ENCODE measurements around the gene KIRREL3.

The KIRREL3 gene

GRCh38 chr11:126816645-126817044 is 183.9 kb downstream of the KIRREL3 start:
- no peak for TF ChIP-seq CTCF (IDR thresholded peaks at IDR 0.05; ENCODE audit: insufficient read depth, low read length, missing control alignments)

GRCh38 chr11:126815111-126815510 is 185.5 kb downstream of the KIRREL3 start:
- no peak overlapping the region for H3K4me3 ChIP-seq (ENCODE audit: low read depth, low read length)
- ChIA-PET CTCF (interaction anchor here (0.8 to 2.7 kb wide), 8 partner anchors 8 to 189 kb away, joined by 3 to 13 read pairs (median 4); no protein-coding TSS in a partner anchor), POLR2A (no interaction called here)
- DNase-seq (ENCODE audit: low read depth, low spot score), result no peak
- TF ChIP-seq CTCF (IDR thresholded peaks at IDR 0.05; ENCODE audit: insufficient read depth, low read length, missing control alignments), result no peak

More at GRCh38 chr11:126816645-126817044, 183.9 kb downstream of the KIRREL3 start:
- DNase-seq (ENCODE audit: low read depth, low spot score), result no peak
- no peak overlapping the region for H3K4me3 ChIP-seq (ENCODE audit: low read depth, low read length)
- ChIA-PET CTCF (interaction anchor here (0.8 to 1.1 kb wide), 2 partner anchors 10 to 209 kb away, joined by 3 to 6 read pairs; no protein-coding TSS in a partner anchor), POLR2A (no interaction called here)

GRCh38 chr11:126810776-126811175 is 189.8 kb downstream of the KIRREL3 start:
- POLR2A ChIA-PET, result no interaction called here
- H3K4me3 ChIP-seq (ENCODE audit: low read depth, low read length), result no peak overlapping the region
- TF ChIP-seq CTCF (IDR thresholded peaks at IDR 0.05; ENCODE audit: insufficient read depth, low read length, missing control alignments), result no peak
- CTCF ChIA-PET, result interaction anchor here (1.1 to 2.8 kb wide), 2 partner anchors 10 to 179 kb away, joined by 3 to 15 read pairs; no protein-coding TSS in a partner anchor
- no peak for DNase-seq (ENCODE audit: low read depth, low spot score)

GRCh38 chr11:126809514-126810289 is 190.9 kb downstream of the KIRREL3 start:
- no peak overlapping the region for H3K4me3 ChIP-seq (ENCODE audit: low read depth, low read length)
- no peak for DNase-seq (ENCODE audit: low read depth, low spot score)
- TF ChIP-seq CTCF (IDR thresholded peaks at IDR 0.05; ENCODE audit: insufficient read depth, low read length, missing control alignments), result no peak
- CTCF ChIA-PET, result interaction anchor here (1.1 to 2.8 kb wide), 2 partner anchors 9 to 180 kb away, joined by 3 to 15 read pairs; no protein-coding TSS in a partner anchor
- POLR2A ChIA-PET, result no interaction called here

- DNase-seq (ENCODE audit: low read depth, low spot score), result no peak
- ChIA-PET CTCF (interaction anchor here (1.9 to 2.8 kb wide), 2 partner anchors 181 kb away, joined by 7 to 15 read pairs; no protein-coding TSS in a partner anchor), POLR2A (no interaction called here)
- H3K4me3 ChIP-seq (ENCODE audit: low read depth, low read length), result no peak overlapping the region
- TF ChIP-seq CTCF (IDR thresholded peaks at IDR 0.05; ENCODE audit: insufficient read depth, low read length, missing control alignments), result no peak
Observed at GRCh38 chr11:126808836-126809235, 191.7 kb downstream of the KIRREL3 start.

GRCh38 chr11:126808296-126808695 is 192.3 kb downstream of the KIRREL3 start:
- no peak for TF ChIP-seq CTCF (IDR thresholded peaks at IDR 0.05; ENCODE audit: insufficient read depth, low read length, missing control alignments)
- ChIA-PET POLR2A (no interaction called here), CTCF (interaction anchor here (1.9 kb wide), 1 partner anchor 182 kb away, joined by 7 read pairs; no protein-coding TSS in a partner anchor)
- H3K4me3 ChIP-seq (ENCODE audit: low read depth, low read length), result no peak overlapping the region
- DNase-seq (ENCODE audit: low read depth, low spot score), result no peak
